Glomerular visceral epithelial cell (primary cell): ENCODE measurements around the gene SS18.

ENCODE experiments used
- DNase-seq: peaks from one replicate; pipeline ENCODE4 v3.0.0-alpha.2; 2016; ENCODE audit errors: extremely low spot score

SS18 gene

GRCh38 chr18:26071725-26072124, 18.7 kb downstream of the SS18 start:
- DNase-seq = no peak

DNA sequence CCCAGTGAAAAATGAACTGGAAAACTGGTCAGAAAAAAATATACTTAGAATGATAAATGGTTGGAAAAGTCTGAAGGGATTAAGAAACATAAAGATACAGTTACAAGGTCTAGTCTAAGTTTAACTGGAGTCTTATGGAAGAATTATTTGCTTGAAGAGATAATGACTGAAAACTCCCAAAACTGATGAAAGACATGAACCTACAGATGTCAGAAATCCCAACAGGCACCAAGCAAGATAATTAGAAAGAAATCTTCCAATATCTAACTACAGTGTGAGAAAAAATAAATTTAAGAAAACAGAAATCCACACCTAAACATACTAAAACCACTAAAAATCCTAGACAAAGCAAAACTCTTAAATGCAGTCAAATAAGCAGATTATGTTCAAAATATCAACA, 19.4 kb downstream of the SS18 start:
- no peak for DNase-seq

DNA sequence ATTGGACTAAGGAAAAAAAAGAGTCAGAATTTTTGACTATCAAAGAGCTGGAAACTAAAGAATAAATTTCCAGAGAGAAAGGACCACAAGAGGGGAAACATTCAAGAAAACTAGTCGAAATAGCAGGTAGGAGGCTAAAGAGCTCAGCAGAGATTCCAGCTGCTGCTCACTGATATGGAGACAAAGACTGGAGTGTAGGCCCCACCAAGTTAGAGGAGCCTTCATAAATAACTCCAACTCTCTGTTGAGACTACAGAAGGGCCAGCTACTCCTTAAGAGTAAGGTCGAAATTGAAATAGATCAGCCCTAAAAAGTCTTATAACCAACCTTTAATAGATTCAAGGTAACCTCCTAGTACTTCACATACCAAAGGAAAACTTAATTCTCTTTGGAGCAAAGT, 31.1 kb downstream of the SS18 start:
- DNase-seq = no peak

- no peak for DNase-seq
These were observed 33.1 kb downstream of the SS18 start for GRCh38 chr18:26057344-26057773.

- DNase-seq = no peak
These were observed 34.1 kb downstream of the SS18 start for GRCh38 chr18:26056291-26056690.

GRCh38 chr18:26052505-26052904, 37.9 kb downstream of the SS18 start:
- no peak for DNase-seq

GRCh38 chr18:26051843-26052242, 38.6 kb downstream of the SS18 start:
- DNase-seq = no peak

- no peak for DNase-seq
These were observed 43.9 kb downstream of the SS18 start for GRCh38 chr18:26046419-26047077.

- no peak for DNase-seq
These were observed 45.6 kb downstream of the SS18 start for GRCh38 chr18:26044807-26045206.

GRCh38 chr18:26040051-26040656, 50.3 kb downstream of the SS18 start:
- DNase-seq = no peak

DNA sequence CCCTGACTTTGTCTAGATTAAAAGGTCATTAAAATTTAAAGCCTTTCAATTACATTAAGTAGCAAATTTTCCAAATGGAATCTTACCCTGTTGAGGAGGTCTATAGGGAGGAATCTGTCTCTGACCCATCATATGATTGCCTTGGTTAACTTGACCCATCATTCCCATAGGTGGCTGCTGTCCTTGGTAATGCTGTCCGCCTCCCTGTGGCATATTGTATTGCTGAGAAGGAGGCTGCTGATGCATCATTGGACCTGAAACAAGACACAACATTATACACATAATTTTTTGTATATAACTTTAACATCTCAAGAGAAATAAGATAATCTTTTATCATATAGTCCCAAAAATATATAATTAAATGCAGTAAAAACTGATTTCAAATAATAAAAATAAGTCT, 51.2 kb downstream of the SS18 start:
- no peak for DNase-seq

DNA sequence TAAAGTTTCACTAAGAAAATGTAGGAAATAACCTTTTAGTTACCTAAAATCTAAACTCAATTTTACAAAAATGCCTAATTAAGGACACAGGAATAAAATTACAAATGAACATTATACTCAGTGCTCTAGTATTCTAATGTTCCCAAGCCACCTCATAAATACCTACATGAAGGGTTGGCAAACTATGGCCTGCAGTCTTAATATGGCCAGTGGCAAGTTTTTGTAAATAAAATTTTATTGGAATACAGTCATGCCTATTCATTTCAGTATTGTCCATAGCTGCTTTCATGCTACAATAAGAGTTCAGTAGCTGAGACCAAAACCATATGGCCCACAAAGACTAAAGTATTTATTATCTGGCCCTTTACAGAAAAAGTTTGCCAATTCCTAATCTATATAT, 53.8 kb downstream of the SS18 start:
- DNase-seq = no peak

GRCh38 chr18:26034850-26035497, 55.4 kb downstream of the SS18 start:
- DNase-seq = no peak

- no peak for DNase-seq
These were observed 67.8 kb downstream of the SS18 start for GRCh38 chr18:26022585-26022984.

GRCh38 chr18:26021061-26021754, 69.2 kb downstream of the SS18 start:
- DNase-seq = no peak

- DNase-seq = no peak
These were observed 72.5 kb downstream of the SS18 start for GRCh38 chr18:26017929-26018328.

GRCh38 chr18:26014462-26014861, 76.0 kb downstream of the SS18 start:
- no peak for DNase-seq

DNA sequence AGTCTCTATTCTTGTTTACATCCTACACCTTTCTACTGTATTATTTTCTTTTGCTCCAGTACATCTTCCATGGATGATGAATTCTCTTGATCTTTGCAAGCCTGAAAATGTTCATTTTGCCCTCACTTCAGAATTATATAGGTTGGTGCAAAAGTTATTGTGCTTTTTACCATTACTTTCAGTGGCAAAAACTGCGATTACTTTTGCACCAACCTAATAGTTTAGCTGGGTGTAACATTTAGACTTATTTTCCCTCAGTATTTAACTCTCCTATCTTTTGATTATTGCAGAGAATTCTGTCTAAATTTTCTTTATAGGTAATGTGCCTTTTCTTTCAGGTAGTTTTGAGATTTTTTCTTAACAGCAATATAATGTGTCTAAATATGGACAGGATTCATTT, 81.8 kb downstream of the SS18 start:
- no peak for DNase-seq

- no peak for DNase-seq
These were observed 82.3 kb downstream of the SS18 start for GRCh38 chr18:26008096-26008495.

- DNase-seq = no peak
These were observed 84.5 kb downstream of the SS18 start for GRCh38 chr18:26005950-26006349.

- no peak for DNase-seq
These were observed 85.6 kb downstream of the SS18 start for GRCh38 chr18:26004832-26005231.

GRCh38 chr18:26003817-26004216, 86.6 kb downstream of the SS18 start:
- no peak for DNase-seq

- DNase-seq = no peak
These were observed 87.1 kb downstream of the SS18 start for GRCh38 chr18:26003356-26003755.
